ENCODE data around the gene SH3GL1.

SH3GL1 gene

GRCh38 chr19:4400135-4400936 lies at the start of gene SH3GL1:
Gene SH3GL1, minus strand, starts transcription at chr19:4400547. Its CDS starts 179 bp downstream, at chr19:4400368.
- H3K4me1 Mint-ChIP-seq = peaks cover 57% of the 10 kb centered on the region

DNA sequence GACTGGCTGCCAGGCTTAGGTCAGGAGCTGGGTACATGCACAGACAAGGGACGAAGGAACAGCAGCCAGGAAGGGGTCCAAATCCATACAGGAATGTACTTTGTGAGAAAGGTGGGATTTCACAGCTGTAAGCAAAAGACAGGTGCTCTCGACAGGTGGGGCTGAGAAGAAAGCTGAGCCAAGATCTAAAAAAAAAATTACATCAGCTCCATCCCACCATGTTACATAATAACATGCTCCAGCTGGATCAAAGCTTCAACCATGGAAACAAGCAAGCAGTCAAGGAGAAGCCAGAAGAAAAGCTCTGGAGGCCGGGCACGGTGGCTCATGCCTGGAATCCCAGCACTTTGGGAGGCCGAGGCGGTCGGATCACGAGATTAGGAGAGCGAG lies 49.3 kb upstream of the SH3GL1 start:
- no peaks in the 10 kb centered on the region for H3K4me1 Mint-ChIP-seq
- no peak overlapping the region for H3K27ac Mint-ChIP-seq
- peaks cover 6% of the 10 kb centered on the region for H3K36me3 Mint-ChIP-seq
- H3K9me3 Mint-ChIP-seq = no peaks in the 10 kb centered on the region
- no peak overlapping the region for H3K4me3 Mint-ChIP-seq
- H3K27me3 Mint-ChIP-seq = no peaks in the 10 kb centered on the region

More at GRCh38 chr19:4400135-4400936, at the start of gene SH3GL1:
- Mint-ChIP-seq H3K27me3 (no peaks in the 10 kb centered on the region), H3K27ac (peak within 1 kb of the TSS; percentile 86), H3K4me3 (peak within 1 kb of the TSS; percentile 93), H3K9me3 (no peaks in the 10 kb centered on the region), H3K36me3 (no peaks in the 10 kb centered on the region)

DNA sequence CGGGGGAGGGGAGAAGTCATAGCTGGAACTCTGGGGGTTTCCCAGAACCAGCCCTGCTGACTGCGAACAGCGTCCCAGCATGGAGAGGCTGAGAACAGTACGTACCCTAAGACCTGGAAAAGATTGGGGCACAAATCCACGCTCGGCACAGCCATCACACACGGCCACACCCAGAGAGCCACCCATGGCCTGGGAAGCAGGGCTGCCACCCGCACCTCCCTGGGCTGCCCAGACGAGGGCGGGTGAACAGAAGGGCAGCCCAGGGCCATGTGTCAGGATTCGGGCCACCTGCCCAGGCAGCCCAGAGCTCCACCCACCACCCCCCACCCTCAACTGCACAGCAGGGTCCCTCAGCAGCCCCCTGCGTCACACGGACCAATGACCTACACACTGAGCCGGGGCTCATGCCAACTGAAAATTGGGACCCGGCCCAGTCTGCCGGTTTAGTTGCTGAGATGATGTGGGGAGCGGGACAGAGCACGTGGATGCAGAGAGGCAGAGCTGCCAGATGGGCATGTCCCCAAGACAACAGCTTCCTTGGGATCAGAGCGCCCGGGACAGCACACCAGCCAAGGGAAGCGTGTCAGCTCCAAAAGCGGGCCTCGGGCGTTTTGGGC lies 48.8 kb upstream of the SH3GL1 start:
- H3K36me3 Mint-ChIP-seq = peaks cover 10% of the 10 kb centered on the region
- no peaks in the 10 kb centered on the region for H3K4me1 Mint-ChIP-seq
- H3K9me3 Mint-ChIP-seq = no peaks in the 10 kb centered on the region
- H3K4me3 Mint-ChIP-seq = no peak overlapping the region
- no peaks in the 10 kb centered on the region for H3K27me3 Mint-ChIP-seq
- no peak overlapping the region for H3K27ac Mint-ChIP-seq

GRCh38 chr19:4448147-4448985 lies 48.0 kb upstream of the SH3GL1 start:
- H3K4me1 Mint-ChIP-seq = no peaks in the 10 kb centered on the region
- H3K27me3 Mint-ChIP-seq = no peaks in the 10 kb centered on the region
- H3K27ac Mint-ChIP-seq = no peak overlapping the region
- no peak overlapping the region for H3K4me3 Mint-ChIP-seq
- H3K36me3 Mint-ChIP-seq = peaks cover 10% of the 10 kb centered on the region
- H3K9me3 Mint-ChIP-seq = no peaks in the 10 kb centered on the region

DNA sequence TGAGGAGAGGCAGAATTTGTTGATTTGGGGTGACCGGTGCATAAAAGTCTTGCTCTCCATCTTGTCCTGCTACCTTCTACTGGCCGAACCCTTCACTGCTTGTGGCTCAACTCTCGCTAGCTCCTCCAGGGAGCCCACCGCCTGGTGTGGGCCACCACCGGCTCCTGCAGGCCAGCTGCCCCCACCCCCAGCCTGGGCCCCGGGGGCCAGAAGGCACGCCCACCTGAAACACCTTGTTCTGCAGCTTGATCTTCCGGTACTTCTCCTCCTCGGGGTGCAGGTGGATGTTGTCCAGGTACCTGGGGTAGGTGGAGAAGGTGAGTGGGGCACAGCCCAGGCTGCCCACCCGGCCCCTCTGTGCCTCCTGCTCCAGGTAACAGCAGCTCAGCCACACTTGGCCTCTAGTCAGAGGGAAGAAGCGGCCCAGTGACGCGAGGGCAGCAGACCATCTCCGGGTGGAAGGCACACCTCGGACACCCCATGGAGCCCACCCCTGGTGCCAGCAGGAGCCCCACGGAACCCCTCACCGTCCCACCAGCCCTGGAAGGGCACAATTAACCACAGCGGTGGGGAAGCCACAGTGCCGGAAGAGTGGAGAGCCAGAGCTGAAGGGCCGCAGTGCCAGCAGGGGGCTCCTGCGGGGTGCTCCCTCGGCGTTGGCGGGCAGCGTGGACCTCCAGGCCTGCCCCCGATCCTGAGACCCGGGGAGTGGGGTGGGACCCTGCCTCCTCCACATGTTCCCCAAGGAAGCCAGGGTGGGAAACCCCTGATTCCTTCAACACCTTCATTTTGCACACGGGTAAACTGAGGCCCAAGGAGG lies 47.2 kb upstream of the SH3GL1 start:
- Mint-ChIP-seq H3K27ac (no peak overlapping the region), H3K36me3 (peaks cover 8% of the 10 kb centered on the region), H3K9me3 (no peaks in the 10 kb centered on the region), H3K4me3 (no peak overlapping the region), H3K4me1 (no peaks in the 10 kb centered on the region), H3K27me3 (no peaks in the 10 kb centered on the region)

- Mint-ChIP-seq H3K4me1 (no peaks in the 10 kb centered on the region), H3K4me3 (no peak overlapping the region), H3K9me3 (no peaks in the 10 kb centered on the region), H3K36me3 (peaks cover 8% of the 10 kb centered on the region), H3K27me3 (no peaks in the 10 kb centered on the region), H3K27ac (no peak overlapping the region)
Measured at GRCh38 chr19:4446704-4447200, 46.4 kb upstream of the SH3GL1 start.

DNA sequence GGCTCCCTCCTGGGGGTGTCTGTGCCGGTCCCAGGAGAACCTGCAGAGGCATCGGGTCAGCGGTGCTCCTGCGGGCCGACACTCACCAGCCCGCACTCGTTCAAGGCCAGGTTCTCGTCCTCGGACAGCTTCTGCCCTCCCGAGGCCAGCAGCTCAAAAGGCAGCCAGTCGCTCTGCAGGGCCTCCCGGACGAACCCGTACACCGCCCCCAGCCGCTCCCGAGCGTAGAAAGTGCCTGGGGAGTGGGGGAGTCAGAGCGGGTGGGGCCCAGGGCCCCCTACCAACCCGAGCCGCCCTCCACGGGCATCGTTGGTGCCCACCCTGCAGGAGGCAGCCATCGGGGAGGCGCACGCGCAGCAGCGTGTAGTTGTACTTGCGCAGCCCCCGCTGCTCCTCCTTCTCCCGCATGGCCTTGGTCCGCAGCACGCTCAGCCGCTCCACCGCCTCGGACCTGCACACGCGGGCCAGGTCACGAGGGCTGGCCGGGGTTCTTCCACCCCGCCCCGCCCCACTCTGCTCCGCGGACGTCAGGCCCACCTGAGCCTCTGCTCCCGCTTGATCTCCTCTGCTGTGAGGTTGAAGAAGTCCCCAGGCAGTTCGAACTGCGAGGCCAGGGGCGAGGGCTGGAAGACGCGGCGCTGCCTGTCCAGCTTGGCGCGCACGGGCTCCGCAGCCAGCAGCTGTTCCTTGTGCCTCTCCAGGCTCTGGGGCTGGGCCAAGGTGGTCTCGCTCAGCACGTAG lies 45.8 kb upstream of the SH3GL1 start:
- H3K36me3 Mint-ChIP-seq = peaks cover 8% of the 10 kb centered on the region
- no peak overlapping the region for H3K4me3 Mint-ChIP-seq
- no peaks in the 10 kb centered on the region for H3K9me3 Mint-ChIP-seq
- no peak overlapping the region for H3K27ac Mint-ChIP-seq
- H3K4me1 Mint-ChIP-seq = no peaks in the 10 kb centered on the region
- H3K27me3 Mint-ChIP-seq = no peaks in the 10 kb centered on the region

- H3K27ac Mint-ChIP-seq = no peak overlapping the region
Measured at GRCh38 chr19:4444765-4445741, 44.7 kb upstream of the SH3GL1 start.

DNA sequence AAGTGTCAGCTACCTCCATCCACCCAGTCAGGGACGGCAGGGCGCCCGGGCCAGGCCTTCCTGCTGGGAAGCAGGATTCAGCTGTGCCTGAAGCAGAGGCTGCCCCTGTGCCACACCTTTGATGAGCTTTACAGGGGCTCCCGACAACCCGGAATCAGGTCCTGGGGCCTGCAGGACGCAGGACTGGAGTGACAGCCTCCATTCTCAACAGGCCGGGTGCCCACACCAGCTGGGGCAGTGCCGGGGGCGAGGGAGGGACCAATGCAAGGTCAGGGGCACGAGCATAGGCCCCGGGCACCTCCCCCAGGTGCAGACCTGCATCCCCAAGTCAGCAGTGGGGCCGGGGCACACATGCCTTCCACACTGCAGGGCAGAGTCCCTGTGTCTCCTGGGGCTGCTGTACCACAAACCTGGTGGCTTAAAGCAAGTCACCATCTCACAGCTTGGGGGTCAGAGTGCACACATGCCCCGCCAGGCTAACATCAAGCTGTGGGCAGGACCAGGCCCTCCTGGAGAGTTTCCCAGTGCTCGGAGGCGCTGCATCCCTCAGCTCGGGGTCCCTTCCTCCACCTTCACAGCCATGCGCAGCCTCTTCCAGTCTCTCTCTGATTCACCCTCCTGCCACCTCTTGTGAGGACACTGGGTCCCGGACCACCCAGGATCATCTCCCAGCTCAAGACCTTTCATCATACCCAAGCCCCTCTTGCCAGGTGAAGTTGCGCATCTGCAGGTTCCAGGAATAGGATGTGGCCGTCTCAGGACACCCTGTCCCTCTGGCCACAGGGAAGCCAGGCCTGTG lies 43.8 kb upstream of the SH3GL1 start:
- no peak overlapping the region for H3K27ac Mint-ChIP-seq
- H3K4me1 Mint-ChIP-seq = no peaks in the 10 kb centered on the region
- no peaks in the 10 kb centered on the region for H3K27me3 Mint-ChIP-seq
- H3K4me3 Mint-ChIP-seq = no peak overlapping the region
- no peaks in the 10 kb centered on the region for H3K9me3 Mint-ChIP-seq
- H3K36me3 Mint-ChIP-seq = peaks cover 6% of the 10 kb centered on the region

More at GRCh38 chr19:4444765-4445741, 44.7 kb upstream of the SH3GL1 start:
- H3K9me3 Mint-ChIP-seq = no peaks in the 10 kb centered on the region
- no peaks in the 10 kb centered on the region for H3K27me3 Mint-ChIP-seq
- H3K4me3 Mint-ChIP-seq = no peak overlapping the region
- H3K4me1 Mint-ChIP-seq = no peaks in the 10 kb centered on the region
- H3K36me3 Mint-ChIP-seq = peaks cover 8% of the 10 kb centered on the region

DNA sequence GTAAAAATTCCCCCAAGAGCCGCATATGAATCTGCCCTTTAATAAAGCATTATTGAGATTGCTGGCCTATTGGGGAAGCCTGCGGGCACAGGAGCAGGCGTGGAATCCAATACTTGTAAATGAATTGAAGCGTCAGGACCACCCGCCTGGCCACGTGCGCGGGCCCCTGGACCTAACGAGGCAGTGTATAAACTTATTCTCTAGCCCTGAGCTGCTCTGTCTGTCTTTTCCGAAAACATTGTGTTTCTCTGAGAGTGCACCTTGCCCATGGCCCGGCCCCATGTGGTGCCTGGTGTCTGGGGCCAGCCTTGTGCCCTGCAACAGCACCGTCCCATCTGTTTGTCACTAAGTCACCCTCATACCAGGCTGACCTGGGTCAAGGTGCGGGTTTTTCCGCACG lies 42.8 kb upstream of the SH3GL1 start:
- H3K9me3 Mint-ChIP-seq = no peaks in the 10 kb centered on the region
- no peak overlapping the region for H3K27ac Mint-ChIP-seq
- H3K27me3 Mint-ChIP-seq = no peaks in the 10 kb centered on the region
- H3K4me1 Mint-ChIP-seq = no peaks in the 10 kb centered on the region
- no peak overlapping the region for H3K4me3 Mint-ChIP-seq
- H3K36me3 Mint-ChIP-seq = peaks cover 6% of the 10 kb centered on the region

DNA sequence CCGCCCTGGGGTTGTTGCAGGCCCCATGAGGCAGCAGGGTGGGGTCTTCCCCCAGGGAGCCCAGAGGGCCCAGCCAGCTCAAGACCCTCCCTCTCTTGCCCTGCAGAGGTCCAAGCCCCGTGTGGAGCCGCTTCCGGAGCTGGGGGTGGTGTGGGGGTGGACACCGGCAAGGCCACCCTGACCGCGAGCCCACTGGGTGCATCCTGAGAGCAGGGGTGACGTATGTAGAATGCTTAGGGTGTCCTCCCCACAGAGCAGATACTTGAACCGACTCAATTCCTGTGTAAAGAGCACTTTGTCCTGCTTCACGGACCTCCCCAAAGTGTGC lies 42.4 kb upstream of the SH3GL1 start:
- Mint-ChIP-seq H3K9me3 (no peaks in the 10 kb centered on the region), H3K27me3 (no peaks in the 10 kb centered on the region), H3K4me3 (no peak overlapping the region), H3K27ac (no peak overlapping the region), H3K4me1 (no peaks in the 10 kb centered on the region), H3K36me3 (peaks cover 6% of the 10 kb centered on the region)

DNA sequence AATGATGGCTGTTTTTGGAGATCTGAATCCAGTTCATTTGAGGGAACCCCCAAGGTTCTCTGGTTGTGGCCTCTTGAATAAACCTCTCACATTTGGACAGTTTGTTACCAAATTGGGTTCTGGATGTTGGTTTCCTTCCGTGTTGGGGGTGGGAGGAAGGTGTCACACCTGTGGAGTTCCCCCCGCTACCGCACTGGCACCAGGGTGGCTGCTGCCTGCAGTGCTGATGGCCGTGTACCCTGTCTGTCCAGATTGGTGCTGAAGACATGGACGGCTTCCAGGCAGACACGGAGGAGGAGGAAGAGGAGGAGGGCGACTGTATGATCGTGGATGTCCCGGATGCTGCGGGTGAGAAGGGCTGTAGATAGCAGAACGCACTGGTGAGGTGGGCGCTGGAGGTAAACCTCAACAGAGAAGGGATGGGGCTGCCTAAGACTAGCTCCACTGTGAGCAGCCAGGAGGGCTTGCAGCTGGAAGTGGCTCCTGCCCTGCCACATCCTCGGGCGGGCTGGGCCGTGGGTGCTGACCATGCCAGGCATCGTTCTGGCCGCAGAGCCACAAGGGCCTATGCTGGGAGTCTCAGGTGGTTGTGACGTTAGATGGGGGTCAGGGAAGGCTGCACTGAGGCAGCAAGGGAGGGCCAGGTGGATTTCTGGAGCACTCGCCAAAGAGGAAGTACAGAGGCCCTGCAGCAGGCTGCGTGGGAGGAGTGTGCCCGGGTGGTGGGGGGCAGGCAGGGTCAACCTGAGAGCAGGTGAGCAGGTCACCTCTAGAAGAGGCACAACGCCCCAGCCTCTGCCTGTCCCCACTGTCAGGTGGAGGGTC lies 41.9 kb upstream of the SH3GL1 start:
- no peaks in the 10 kb centered on the region for H3K9me3 Mint-ChIP-seq
- H3K27ac Mint-ChIP-seq = peak overlapping the region; percentile 61
- H3K4me1 Mint-ChIP-seq = no peaks in the 10 kb centered on the region
- H3K27me3 Mint-ChIP-seq = no peaks in the 10 kb centered on the region
- peaks cover 6% of the 10 kb centered on the region for H3K36me3 Mint-ChIP-seq
- no peak overlapping the region for H3K4me3 Mint-ChIP-seq
